ENCODE data around the gene ATXN7. TPM values are rescaled to one million over a fixed set of nuclear protein-coding genes. Genes with fewer than 3 reads are reported as not detected.

The ATXN7 gene
- total RNA-seq, 2 experiments from 2014 or later = 15.2 to 35.2 TPM

GRCh38 chr3:63964681-63965485 is 101.2 kb downstream of the ATXN7 start:
- CTCF ChIA-PET (ENCODE audit: unreplicated experiment) = no interaction called here
- Histone ChIP-seq H3K36me3 (ENCODE audit: insufficient read depth, low read length) (peaks cover 17% of the 10 kb centered on the region; the same call in 1 of the 2 replicates), H3K4me3 (ENCODE audit: low read depth, low read length, poor library complexity, severe bottlenecking) (no peak overlapping the region), H3K9me2 (ENCODE audit: insufficient read depth, low read length) (no peaks in the 10 kb centered on the region), H4K20me1 (ENCODE audit: insufficient read depth, low read length) (peaks cover 10% of the 10 kb centered on the region), H3K4me1 (ENCODE audit: insufficient read depth, low read length, poor library complexity, severe bottlenecking) (peaks cover 6% of the 10 kb centered on the region), H3K9me3 (ENCODE audit: low read length) (no peaks in the 10 kb centered on the region), H3K79me2 (ENCODE audit: insufficient read depth, low read depth, low read length) (peaks cover 5% of the 10 kb centered on the region), H3K27ac (ENCODE audit: low read depth, low read length, poor library complexity, severe bottlenecking) (no peak overlapping the region), H2AFZ (ENCODE audit: low read length) (no peak overlapping the region), H3K4me2 (ENCODE audit: low read length) (no peak overlapping the region)
- intact Hi-C loops (cut with micrococcal nuclease; ENCODE audit: unreplicated experiment) = no loop called here
- POLR2A ChIA-PET = interaction anchor here (0.6 to 1.2 kb wide), 4 partner anchors 14 to 59 kb away, joined by 3 to 4 read pairs (median 3); no protein-coding TSS in a partner anchor
- BruUV-seq (replicated peaks) = no TSS peak
- no peak for DNase-seq (ENCODE audit: low spot score)
- TF ChIP-seq CTCF (conservative IDR thresholded peaks at IDR 0.05; ENCODE audit: low read length) = no peak
- TF ChIP-seq EZH2phosphoT487 (IDR thresholded peaks at IDR 0.05; ENCODE audit: borderline replicate concordance, low read depth, low read length) = no peak

GRCh38 chr3:63966007-63966406 is 102.3 kb downstream of the ATXN7 start:
- H4K20me1 ChIP-seq (ENCODE audit: insufficient read depth, low read length) = peaks cover 12% of the 10 kb centered on the region; the same call in 1 of the 2 replicates
- no peaks in the 10 kb centered on the region for H3K9me3 ChIP-seq (ENCODE audit: low read length)
- H3K4me1 ChIP-seq (ENCODE audit: insufficient read depth, low read length, poor library complexity, severe bottlenecking) = peaks cover 6% of the 10 kb centered on the region
- no peak overlapping the region for H3K4me3 ChIP-seq (ENCODE audit: low read depth, low read length, poor library complexity, severe bottlenecking)
- no peak overlapping the region for H2AFZ ChIP-seq (ENCODE audit: low read length)
- ChIA-PET CTCF (ENCODE audit: unreplicated experiment) (no interaction called here), POLR2A (interaction anchor here (0.6 to 1.1 kb wide), 2 partner anchors 15 to 1421 kb away, joined by 3 read pairs; no protein-coding TSS in a partner anchor)
- TF ChIP-seq CTCF (conservative IDR thresholded peaks at IDR 0.05; ENCODE audit: low read length) (no peak), EZH2phosphoT487 (IDR thresholded peaks at IDR 0.05; ENCODE audit: borderline replicate concordance, low read depth, low read length) (no peak)
- peaks cover 5% of the 10 kb centered on the region for H3K79me2 ChIP-seq (ENCODE audit: insufficient read depth, low read depth, low read length)
- BruUV-seq (replicated peaks) = no TSS peak
- DNase-seq (ENCODE audit: low spot score) = no peak
- no peak overlapping the region for H3K4me2 ChIP-seq (ENCODE audit: low read length)
- intact Hi-C loops (cut with micrococcal nuclease; ENCODE audit: unreplicated experiment) = no loop called here
- no peaks in the 10 kb centered on the region for H3K9me2 ChIP-seq (ENCODE audit: insufficient read depth, low read length)
- no peak overlapping the region for H3K27ac ChIP-seq (ENCODE audit: low read depth, low read length, poor library complexity, severe bottlenecking)
- peaks cover 17% of the 10 kb centered on the region; the same call in 1 of the 2 replicates for H3K36me3 ChIP-seq (ENCODE audit: insufficient read depth, low read length)

- peaks cover 5% of the 10 kb centered on the region for H3K79me2 ChIP-seq (ENCODE audit: insufficient read depth, low read depth, low read length)
- peaks cover 12% of the 10 kb centered on the region; the same call in 1 of the 2 replicates for H4K20me1 ChIP-seq (ENCODE audit: insufficient read depth, low read length)
- no peak for DNase-seq (ENCODE audit: low spot score)
- ChIA-PET CTCF (ENCODE audit: unreplicated experiment) (no interaction called here), POLR2A (interaction anchor here (0.6 to 1.8 kb wide), 4 partner anchors 9 to 1422 kb away, joined by 3 to 4 read pairs (median 3); no protein-coding TSS in a partner anchor)
- peaks cover 6% of the 10 kb centered on the region for H3K4me1 ChIP-seq (ENCODE audit: insufficient read depth, low read length, poor library complexity, severe bottlenecking)
- H3K27ac ChIP-seq (ENCODE audit: low read depth, low read length, poor library complexity, severe bottlenecking) = no peak overlapping the region
- no peak overlapping the region for H2AFZ ChIP-seq (ENCODE audit: low read length)
- H3K4me3 ChIP-seq (ENCODE audit: low read depth, low read length, poor library complexity, severe bottlenecking) = no peak overlapping the region
- peaks cover 16% of the 10 kb centered on the region; the same call in 1 of the 2 replicates for H3K36me3 ChIP-seq (ENCODE audit: insufficient read depth, low read length)
- TF ChIP-seq CTCF (conservative IDR thresholded peaks at IDR 0.05; ENCODE audit: low read length) (no peak), EZH2phosphoT487 (IDR thresholded peaks at IDR 0.05; ENCODE audit: borderline replicate concordance, low read depth, low read length) (no peak)
- no peaks in the 10 kb centered on the region for H3K9me3 ChIP-seq (ENCODE audit: low read length)
- intact Hi-C loops (cut with micrococcal nuclease; ENCODE audit: unreplicated experiment) = no loop called here
- H3K4me2 ChIP-seq (ENCODE audit: low read length) = no peak overlapping the region
- BruUV-seq (replicated peaks) = no TSS peak
- no peaks in the 10 kb centered on the region for H3K9me2 ChIP-seq (ENCODE audit: insufficient read depth, low read length)
Measured at GRCh38 chr3:63966871-63967270, 103.2 kb downstream of the ATXN7 start.

Measured in OCI-LY7 (cell line).